ENCODE data around the gene CRY1. TPM values are rescaled to one million over a fixed set of nuclear protein-coding genes. Genes with fewer than 3 reads are reported as not detected.

CRY1 gene
- total and polyA plus RNA-seq, 4 experiments from 2014 or later = 27.6 to 37.3 (median 31.7) TPM

GRCh38 chr12:106994579-106995220 is 98.6 kb downstream of the CRY1 start:
- H3K36me3 Mint-ChIP-seq = peaks cover 26 to 40% of the 10 kb centered on the region in 2 donors
- H3K27ac Mint-ChIP-seq = peak overlapping the region in 1 of 7 donors; percentile 51
- POLR2A ChIA-PET (ENCODE audit: partially characterized antibody) = interaction anchor here (0.6 to 1.3 kb wide), 2 partner anchors 38 to 41 kb away, joined by 3 to 4 read pairs; no protein-coding TSS in a partner anchor

GRCh38 chr12:106987846-106988245 is 105.5 kb downstream of the CRY1 start:
- H3K36me3 ChIP-seq (ENCODE audit: insufficient read depth, low read length) = peaks cover 3% of the 10 kb centered on the region
- H3K27ac ChIP-seq (ENCODE audit: low read depth, low read length) = no peak overlapping the region
- Mint-ChIP-seq H3K4me1 (peaks cover 30 to 49% (median 36%) of the 10 kb centered on the region in 4 donors), H3K4me3 (peak overlapping the region; percentile 10 to 97 (median 96)), H3K27me3 (no peaks in the 10 kb centered on the region), H3K27ac (peak overlapping the region in 2 of 7 donors; percentile 43 to 86), H3K36me3 (peaks cover 9 to 16% of the 10 kb centered on the region in 2 donors), H3K9me3 (peaks cover 0 to 3% (median 0%) of the 10 kb centered on the region in 8 donors)
- intact Hi-C loops (cut with micrococcal nuclease) = loop anchor here (1.0 kb wide), 1 partner anchor 32 kb away; no protein-coding TSS in a partner anchor
- peaks cover 29% of the 10 kb centered on the region for H3K4me1 ChIP-seq (ENCODE audit: insufficient read depth, low read length)
- H3K27me3 ChIP-seq (ENCODE audit: insufficient read depth, low read length) = no peaks in the 10 kb centered on the region
- no peak for DNase-seq
- no peaks in the 10 kb centered on the region for H3K9me3 ChIP-seq (ENCODE audit: control insufficient read depth in 1 of 2, low read length in 2 of 2)
- no peak overlapping the region for H3K4me3 ChIP-seq (ENCODE audit: low read length in 2 of 2)
- CTCF ChIA-PET (ENCODE audit: partially characterized antibody) = interaction anchor here (1.0 to 1.9 kb wide), 2 partner anchors 32 to 104 kb away, joined by 3 to 6 read pairs; partner anchors contain the start of gene TMEM263
- POLR2A ChIA-PET (ENCODE audit: partially characterized antibody) = interaction anchor here (0.9 to 2.9 kb wide), 6 partner anchors 10 to 630 kb away, joined by 3 to 24 read pairs (median 3); partner anchors contain the start of genes POLR3B and TMEM263

More at GRCh38 chr12:106994579-106995220, 98.6 kb downstream of the CRY1 start:
- Histone ChIP-seq H3K4me1 (ENCODE audit: insufficient read depth, low read length) (no peaks in the 10 kb centered on the region), H3K27ac (ENCODE audit: low read depth, low read length) (no peak overlapping the region), H3K4me3 (ENCODE audit: low read length in 2 of 2) (no peak overlapping the region), H3K36me3 (ENCODE audit: insufficient read depth, low read length) (peaks cover 7% of the 10 kb centered on the region), H3K27me3 (ENCODE audit: insufficient read depth, low read length) (no peaks in the 10 kb centered on the region), H3K9me3 (ENCODE audit: control insufficient read depth in 1 of 2, low read length in 2 of 2) (no peaks in the 10 kb centered on the region)
- no peaks in the 10 kb centered on the region for H3K4me1 Mint-ChIP-seq
- H3K27me3 Mint-ChIP-seq = no peaks in the 10 kb centered on the region
- H3K4me3 Mint-ChIP-seq = no peak overlapping the region
- H3K9me3 Mint-ChIP-seq = no peaks in the 10 kb centered on the region
- no peak for DNase-seq
- CTCF ChIA-PET (ENCODE audit: partially characterized antibody) = no interaction called here
- intact Hi-C loops (cut with micrococcal nuclease) = no loop called here

DNA sequence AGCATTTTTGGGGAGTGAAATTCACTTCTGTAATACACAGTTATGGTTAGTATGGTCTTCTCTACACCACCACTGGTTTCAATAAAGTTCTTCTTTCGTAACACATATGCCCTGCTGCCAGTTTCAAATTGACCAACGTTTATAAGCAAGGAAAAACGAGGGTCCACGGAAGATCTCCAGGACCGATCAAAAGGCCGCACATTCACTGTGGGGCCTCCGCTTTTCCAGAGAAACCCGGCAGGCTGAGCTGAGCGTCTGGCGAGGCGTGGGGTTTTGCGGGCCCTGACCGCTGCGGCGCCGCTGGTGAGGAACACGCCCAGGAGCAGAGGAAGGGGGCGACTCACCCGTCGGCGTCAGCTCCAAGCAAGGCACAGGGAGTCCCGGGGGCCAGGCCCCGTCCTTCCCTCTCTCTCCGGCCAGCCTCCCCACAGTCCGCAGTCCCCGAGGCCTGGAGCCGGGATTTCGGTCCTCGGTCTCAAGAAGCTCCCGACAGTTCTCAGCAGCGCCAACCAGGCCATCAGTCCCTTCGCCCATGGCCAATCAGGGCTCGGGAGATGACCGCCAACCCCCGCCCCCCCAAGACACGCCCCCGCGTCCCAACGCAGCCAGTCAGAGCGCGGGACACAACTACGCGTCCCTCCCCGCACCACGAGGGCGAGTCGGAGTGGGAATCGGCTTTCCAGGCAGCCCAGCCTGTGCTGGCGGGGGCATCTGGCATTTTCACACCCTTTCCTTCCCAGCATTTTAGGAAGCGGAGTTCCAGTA is 106.5 kb downstream of the CRY1 start, which contains the start of gene MTERF2:
Gene MTERF2, minus strand, starts transcription at position 522 of the 765 bp plus-strand sequence. CDS start 8,432 bp downstream, outside the sequence.
- intact Hi-C loops (cut with micrococcal nuclease) = loop anchor here (1.0 kb wide), 1 partner anchor 31 kb away; no protein-coding TSS in a partner anchor
- ChIA-PET POLR2A (ENCODE audit: partially characterized antibody) (interaction anchor here (0.8 to 2.9 kb wide), 11 partner anchors 9 to 629 kb away, joined by 3 to 24 read pairs (median 3); partner anchors contain the start of genes POLR3B and TMEM263), CTCF (ENCODE audit: partially characterized antibody) (interaction anchor here (1.9 kb wide), 1 partner anchor 105 kb away, joined by 6 read pairs; no protein-coding TSS in a partner anchor)
- Histone ChIP-seq H3K4me1 (ENCODE audit: insufficient read depth, low read length) (peaks cover 29% of the 10 kb centered on the region), H3K36me3 (ENCODE audit: insufficient read depth, low read length) (peaks cover 3% of the 10 kb centered on the region), H3K4me3 (ENCODE audit: low read length in 2 of 2) (peak within 1 kb of the TSS; percentile 63 to 77), H3K27ac (ENCODE audit: low read depth, low read length) (peak within 1 kb of the TSS; percentile 87), H3K27me3 (ENCODE audit: insufficient read depth, low read length) (no peaks in the 10 kb centered on the region), H3K9me3 (ENCODE audit: control insufficient read depth in 1 of 2, low read length in 2 of 2) (no peaks in the 10 kb centered on the region)
- peak; percentile 68 to 83 (median 72) for DNase-seq
- Mint-ChIP-seq H3K4me3 (peak within 1 kb of the TSS; percentile 95 to 97 (median 96)), H3K9me3 (peaks cover 0 to 3% (median 0%) of the 10 kb centered on the region in 8 donors), H3K27me3 (no peaks in the 10 kb centered on the region), H3K27ac (peak within 1 kb of the TSS; percentile 86 to 96 (median 94)), H3K4me1 (peaks cover 30 to 49% (median 36%) of the 10 kb centered on the region in 4 donors), H3K36me3 (peaks cover 7 to 16% of the 10 kb centered on the region in 2 donors)

GRCh38 chr12:106986135-106986534 is 107.2 kb downstream of the CRY1 start:
- Histone ChIP-seq H3K36me3 (ENCODE audit: insufficient read depth, low read length) (peaks cover 3% of the 10 kb centered on the region), H3K27me3 (ENCODE audit: insufficient read depth, low read length) (no peaks in the 10 kb centered on the region), H3K4me3 (ENCODE audit: low read length in 2 of 2) (peak overlapping the region; percentile 63 to 77), H3K27ac (ENCODE audit: low read depth, low read length) (peak overlapping the region; percentile 87), H3K4me1 (ENCODE audit: insufficient read depth, low read length) (peaks cover 29% of the 10 kb centered on the region), H3K9me3 (ENCODE audit: control insufficient read depth in 1 of 2, low read length in 2 of 2) (no peaks in the 10 kb centered on the region)
- Mint-ChIP-seq H3K27ac (peak overlapping the region in 6 of 7 donors; percentile 86 to 96 (median 94)), H3K36me3 (peaks cover 7 to 16% of the 10 kb centered on the region in 2 donors), H3K4me3 (peak overlapping the region; percentile 95 to 97 (median 96)), H3K27me3 (no peaks in the 10 kb centered on the region), H3K4me1 (peaks cover 30 to 49% (median 36%) of the 10 kb centered on the region in 4 donors), H3K9me3 (peaks cover 0 to 3% (median 0%) of the 10 kb centered on the region in 8 donors)
- no peak for DNase-seq
- intact Hi-C loops (cut with micrococcal nuclease) = no loop called here
- ChIA-PET CTCF (ENCODE audit: partially characterized antibody) (interaction anchor here (1.9 kb wide), 1 partner anchor 106 kb away, joined by 6 read pairs; no protein-coding TSS in a partner anchor), POLR2A (ENCODE audit: partially characterized antibody) (interaction anchor here (0.9 to 2.9 kb wide), 8 partner anchors 8 to 334 kb away, joined by 3 to 24 read pairs (median 4); partner anchors contain the start of gene TMEM263)

GRCh38 chr12:106985479-106985878 is 107.9 kb downstream of the CRY1 start:
- ChIA-PET CTCF (ENCODE audit: partially characterized antibody) (no interaction called here), POLR2A (ENCODE audit: partially characterized antibody) (interaction anchor here (1.5 to 1.6 kb wide), 2 partner anchors 25 to 29 kb away, joined by 4 to 5 read pairs; no protein-coding TSS in a partner anchor)
- peaks cover 30 to 49% (median 36%) of the 10 kb centered on the region in 4 donors for H3K4me1 Mint-ChIP-seq
- H3K36me3 Mint-ChIP-seq = peaks cover 7 to 16% of the 10 kb centered on the region in 2 donors
- no peak for DNase-seq
- Histone ChIP-seq H3K27ac (ENCODE audit: low read depth, low read length) (no peak overlapping the region), H3K4me3 (ENCODE audit: low read length in 2 of 2) (no peak overlapping the region), H3K9me3 (ENCODE audit: control insufficient read depth in 1 of 2, low read length in 2 of 2) (no peaks in the 10 kb centered on the region), H3K4me1 (ENCODE audit: insufficient read depth, low read length) (peaks cover 29% of the 10 kb centered on the region), H3K36me3 (ENCODE audit: insufficient read depth, low read length) (peaks cover 3% of the 10 kb centered on the region), H3K27me3 (ENCODE audit: insufficient read depth, low read length) (no peaks in the 10 kb centered on the region)
- H3K9me3 Mint-ChIP-seq = peaks cover 0 to 3% (median 0%) of the 10 kb centered on the region in 8 donors
- peak overlapping the region in 2 of 7 donors; percentile 15 to 80 for H3K27ac Mint-ChIP-seq
- no peaks in the 10 kb centered on the region for H3K27me3 Mint-ChIP-seq
- peak overlapping the region in 6 of 8 donors; percentile 95 to 97 (median 96) for H3K4me3 Mint-ChIP-seq
- intact Hi-C loops (cut with micrococcal nuclease) = no loop called here

DNA sequence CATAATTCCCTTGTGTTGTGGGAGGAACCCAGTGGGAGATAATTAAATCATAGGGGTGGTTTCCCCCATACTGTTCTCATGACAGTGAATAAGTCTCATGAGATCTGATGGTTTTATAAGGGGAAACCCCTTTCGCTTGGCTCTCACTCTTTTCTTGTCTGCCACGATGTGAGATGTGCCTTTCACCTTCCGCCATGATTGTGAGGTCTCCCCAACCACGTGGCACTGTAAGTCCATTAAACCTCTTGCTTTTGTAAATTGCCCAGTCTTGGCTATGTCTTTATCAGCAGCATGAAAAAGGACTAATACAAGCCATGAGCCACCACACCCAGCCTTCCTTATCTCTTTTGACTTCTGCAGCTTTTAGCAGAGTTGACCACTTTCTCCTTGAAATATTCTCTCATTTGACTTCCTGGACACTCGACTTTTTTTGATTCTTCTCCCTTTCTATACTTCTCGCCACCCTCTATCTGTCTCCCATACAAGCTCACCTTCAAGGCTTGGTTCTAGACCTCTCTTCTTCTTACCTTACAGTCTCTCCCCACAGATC is 108.7 kb downstream of the CRY1 start:
- peak overlapping the region in 5 of 7 donors; percentile 4 to 81 (median 15) for H3K27ac Mint-ChIP-seq
- Histone ChIP-seq H3K36me3 (ENCODE audit: insufficient read depth, low read length) (peaks cover 3% of the 10 kb centered on the region), H3K27me3 (ENCODE audit: insufficient read depth, low read length) (no peaks in the 10 kb centered on the region), H3K27ac (ENCODE audit: low read depth, low read length) (no peak overlapping the region), H3K4me3 (ENCODE audit: low read length in 2 of 2) (no peak overlapping the region), H3K9me3 (ENCODE audit: control insufficient read depth in 1 of 2, low read length in 2 of 2) (no peaks in the 10 kb centered on the region), H3K4me1 (ENCODE audit: insufficient read depth, low read length) (peaks cover 29% of the 10 kb centered on the region)
- ChIA-PET CTCF (ENCODE audit: partially characterized antibody) (no interaction called here), POLR2A (ENCODE audit: partially characterized antibody) (interaction anchor here (1.5 to 1.6 kb wide), 2 partner anchors 24 to 28 kb away, joined by 4 to 5 read pairs; no protein-coding TSS in a partner anchor)
- DNase-seq = no peak
- H3K4me1 Mint-ChIP-seq = peaks cover 30 to 49% (median 36%) of the 10 kb centered on the region in 4 donors
- H3K27me3 Mint-ChIP-seq = no peaks in the 10 kb centered on the region
- H3K4me3 Mint-ChIP-seq = peak overlapping the region in 3 of 8 donors; percentile 0 to 32 (median 5)
- peaks cover 0 to 3% (median 0%) of the 10 kb centered on the region in 8 donors for H3K9me3 Mint-ChIP-seq
- intact Hi-C loops (cut with micrococcal nuclease) = no loop called here
- peaks cover 7 to 16% of the 10 kb centered on the region in 2 donors for H3K36me3 Mint-ChIP-seq
